Measurements from ENCODE around the gene DNASE2.

DNA sequence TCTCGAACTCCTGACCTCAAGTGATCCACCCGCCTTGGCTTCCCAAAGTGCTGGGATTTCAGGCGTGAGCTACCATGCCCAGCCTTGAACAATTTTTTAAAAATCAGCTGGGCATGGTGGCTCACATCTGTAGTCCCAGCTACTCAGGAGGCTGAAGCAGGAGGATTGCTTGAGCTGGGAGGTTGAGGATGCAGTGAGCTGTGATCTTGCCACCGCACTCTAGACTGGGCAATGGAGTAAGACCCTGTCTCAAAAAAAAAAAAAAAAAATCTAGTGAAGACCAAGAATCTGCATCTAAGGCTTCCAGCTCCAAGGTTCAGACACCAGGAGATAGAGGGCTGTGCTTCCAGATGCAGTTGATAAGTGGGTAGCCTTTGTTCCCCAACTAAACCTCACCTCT lies 17.1 kb downstream of the DNASE2 start:
- TF ChIP-seq POLR2A (IDR thresholded peaks at IDR 0.05; ENCODE audit: control extremely low read depth in 1 of 2, low read depth in 2 of 2, low read length in 2 of 2) (no peak), EZH2 (IDR thresholded peaks at IDR 0.05; ENCODE audit: low read depth, low read length, severe bottlenecking) (no peak), KDM5A (IDR thresholded peaks at IDR 0.05; ENCODE audit: low read length) (no peak), CTCF (IDR thresholded peaks at IDR 0.05; ENCODE audit: control extremely low read depth in 1 of 3, insufficient read depth in 1 of 3, low read depth in 1 of 3, low read length in 3 of 3) (no peak)

All from H1 (cell line).